ENCODE measurements around the gene LDB3. TPM values are rescaled to one million over a fixed set of nuclear protein-coding genes. Genes with fewer than 3 reads are reported as not detected.

Gene LDB3
- total RNA-seq, 1 experiment from 2014 or later = 0.63 TPM

DNA sequence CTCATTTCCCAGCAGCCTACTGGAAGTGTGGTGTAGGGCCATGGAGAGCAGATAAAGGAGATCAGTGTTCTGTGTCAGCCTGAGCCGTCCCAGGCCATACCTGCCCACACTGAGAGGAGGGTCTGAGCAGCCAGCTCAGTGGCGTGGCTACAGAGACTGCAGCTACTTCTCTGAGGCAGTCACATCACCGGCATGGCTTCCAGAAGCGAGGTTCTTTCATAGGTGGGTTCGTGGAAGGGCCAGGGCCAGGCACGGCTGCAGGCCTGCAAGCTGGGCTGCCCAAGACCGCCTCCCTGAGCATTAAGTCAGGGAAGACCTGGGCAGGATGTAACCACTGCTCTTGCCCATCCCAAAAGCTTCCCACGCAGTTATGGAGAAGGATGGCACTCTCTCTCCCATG lies 34.9 kb downstream of the LDB3 start:
- DNase-seq = no peak
- H3K9me3 ChIP-seq (ENCODE audit: insufficient read depth, low read depth) = no peaks in the 10 kb centered on the region
- intact Hi-C loops (cut with micrococcal nuclease; ENCODE audit: unreplicated experiment) = no loop called here
- no peaks in the 10 kb centered on the region for H4K20me1 ChIP-seq (ENCODE audit: insufficient read depth)
- H3K9me2 ChIP-seq (ENCODE audit: insufficient read depth) = no peaks in the 10 kb centered on the region
- H3K79me2 ChIP-seq (ENCODE audit: low read depth) = no peaks in the 10 kb centered on the region
- no peak overlapping the region for H3K27ac ChIP-seq
- no peak overlapping the region for H2AFZ ChIP-seq
- H3K4me1 ChIP-seq (replicated peaks; ENCODE audit: insufficient read depth) = no peaks in the 10 kb centered on the region
- no peak overlapping the region for H3K4me2 ChIP-seq
- CTCF ChIA-PET = no interaction called here
- no peak for TF ChIP-seq EZH2 (IDR thresholded peaks at IDR 0.05; ENCODE audit: low read depth)
- TF ChIP-seq, protein P1, sequence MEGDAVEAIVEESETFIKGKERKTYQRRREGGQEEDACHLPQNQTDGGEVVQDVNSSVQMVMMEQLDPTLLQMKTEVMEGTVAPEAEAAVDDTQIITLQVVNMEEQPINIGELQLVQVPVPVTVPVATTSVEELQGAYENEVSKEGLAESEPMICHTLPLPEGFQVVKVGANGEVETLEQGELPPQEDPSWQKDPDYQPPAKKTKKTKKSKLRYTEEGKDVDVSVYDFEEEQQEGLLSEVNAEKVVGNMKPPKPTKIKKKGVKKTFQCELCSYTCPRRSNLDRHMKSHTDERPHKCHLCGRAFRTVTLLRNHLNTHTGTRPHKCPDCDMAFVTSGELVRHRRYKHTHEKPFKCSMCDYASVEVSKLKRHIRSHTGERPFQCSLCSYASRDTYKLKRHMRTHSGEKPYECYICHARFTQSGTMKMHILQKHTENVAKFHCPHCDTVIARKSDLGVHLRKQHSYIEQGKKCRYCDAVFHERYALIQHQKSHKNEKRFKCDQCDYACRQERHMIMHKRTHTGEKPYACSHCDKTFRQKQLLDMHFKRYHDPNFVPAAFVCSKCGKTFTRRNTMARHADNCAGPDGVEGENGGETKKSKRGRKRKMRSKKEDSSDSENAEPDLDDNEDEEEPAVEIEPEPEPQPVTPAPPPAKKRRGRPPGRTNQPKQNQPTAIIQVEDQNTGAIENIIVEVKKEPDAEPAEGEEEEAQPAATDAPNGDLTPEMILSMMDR (conservative IDR thresholded peaks at IDR 0.05) = no peak
- POLR2A ChIA-PET (ENCODE audit: unreplicated experiment) = no interaction called here
- no peak overlapping the region for H3K4me3 ChIP-seq
- H3K27me3 ChIP-seq (ENCODE audit: insufficient read depth, low read depth) = no peaks in the 10 kb centered on the region
- H3K36me3 ChIP-seq (ENCODE audit: low read depth) = no peaks in the 10 kb centered on the region
- H3F3A ChIP-seq (ENCODE audit: insufficient read depth, low read depth) = no peaks in the 10 kb centered on the region
- no TSS peak for BruUV-seq (replicated peaks)

DNA sequence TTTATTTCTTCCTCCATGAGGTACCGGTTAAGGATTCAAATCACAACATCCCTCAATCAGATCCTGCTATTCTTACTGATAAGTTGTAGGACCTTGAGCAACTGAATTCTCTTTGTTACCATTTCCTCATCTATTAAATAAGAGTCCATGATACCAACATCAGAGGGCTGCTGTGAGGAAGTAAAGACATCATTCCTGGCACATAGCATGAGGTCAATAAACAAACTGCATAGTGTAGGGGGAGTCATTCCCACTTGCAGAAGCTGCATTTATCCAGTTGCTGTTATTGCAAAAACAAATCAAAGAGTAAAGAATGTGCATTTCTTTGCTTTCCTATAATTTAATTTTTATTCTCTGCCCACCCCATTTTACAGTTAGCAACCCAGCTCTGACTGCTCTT lies 36.8 kb downstream of the LDB3 start:
- Histone ChIP-seq H3K27ac (no peak overlapping the region), H3F3A (ENCODE audit: insufficient read depth, low read depth) (no peaks in the 10 kb centered on the region), H3K9me3 (ENCODE audit: insufficient read depth, low read depth) (no peaks in the 10 kb centered on the region), H2AFZ (no peak overlapping the region), H3K27me3 (ENCODE audit: insufficient read depth, low read depth) (no peaks in the 10 kb centered on the region), H3K4me2 (no peak overlapping the region), H3K4me1 (replicated peaks; ENCODE audit: insufficient read depth) (no peaks in the 10 kb centered on the region), H4K20me1 (ENCODE audit: insufficient read depth) (no peaks in the 10 kb centered on the region), H3K4me3 (no peak overlapping the region), H3K36me3 (ENCODE audit: low read depth) (no peaks in the 10 kb centered on the region), H3K9me2 (ENCODE audit: insufficient read depth) (no peaks in the 10 kb centered on the region), H3K79me2 (ENCODE audit: low read depth) (no peaks in the 10 kb centered on the region)
- ChIA-PET POLR2A (ENCODE audit: unreplicated experiment) (no interaction called here), CTCF (no interaction called here)
- DNase-seq = no peak
- intact Hi-C loops (cut with micrococcal nuclease; ENCODE audit: unreplicated experiment) = no loop called here
- BruUV-seq (replicated peaks) = no TSS peak
- no peak for TF ChIP-seq EZH2 (IDR thresholded peaks at IDR 0.05; ENCODE audit: low read depth)
- TF ChIP-seq, protein P1 (conservative IDR thresholded peaks at IDR 0.05) = no peak

DNA sequence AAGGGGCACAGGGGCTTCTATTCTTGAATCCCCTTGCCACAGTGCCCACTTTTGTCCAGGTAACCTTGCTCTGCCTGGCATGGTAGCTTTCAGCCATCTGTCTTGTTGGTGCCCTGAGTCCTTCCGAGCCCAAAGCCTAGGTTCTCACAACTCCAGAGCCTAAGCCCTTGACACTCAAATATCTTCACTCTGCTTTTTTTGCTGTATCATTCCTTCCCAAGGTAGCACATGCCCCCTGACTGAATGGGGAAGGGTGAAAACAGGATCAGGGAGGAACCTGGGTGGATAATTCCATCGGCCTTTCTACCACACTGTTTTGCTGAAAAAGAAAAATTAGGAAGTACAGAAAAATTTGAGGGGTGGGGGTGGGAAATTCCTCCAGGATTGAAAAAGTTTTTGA lies 37.6 kb downstream of the LDB3 start:
- Histone ChIP-seq H3K36me3 (ENCODE audit: low read depth) (no peaks in the 10 kb centered on the region), H3K27me3 (ENCODE audit: insufficient read depth, low read depth) (no peaks in the 10 kb centered on the region), H3K79me2 (ENCODE audit: low read depth) (no peaks in the 10 kb centered on the region), H3K4me3 (no peak overlapping the region), H3K4me2 (no peak overlapping the region), H3K9me2 (ENCODE audit: insufficient read depth) (no peaks in the 10 kb centered on the region), H2AFZ (no peak overlapping the region), H4K20me1 (ENCODE audit: insufficient read depth) (no peaks in the 10 kb centered on the region), H3K4me1 (replicated peaks; ENCODE audit: insufficient read depth) (no peaks in the 10 kb centered on the region), H3K9me3 (ENCODE audit: insufficient read depth, low read depth) (no peaks in the 10 kb centered on the region), H3F3A (ENCODE audit: insufficient read depth, low read depth) (no peaks in the 10 kb centered on the region), H3K27ac (no peak overlapping the region)
- BruUV-seq (replicated peaks) = no TSS peak
- intact Hi-C loops (cut with micrococcal nuclease; ENCODE audit: unreplicated experiment) = no loop called here
- ChIA-PET POLR2A (ENCODE audit: unreplicated experiment) (no interaction called here), CTCF (no interaction called here)
- TF ChIP-seq, protein P1 (conservative IDR thresholded peaks at IDR 0.05) = no peak
- no peak for TF ChIP-seq EZH2 (IDR thresholded peaks at IDR 0.05; ENCODE audit: low read depth)
- no peak for DNase-seq
